PC-9 (cell line): Measurements from ENCODE around the gene NHS. TPM values are rescaled to one million over a fixed set of nuclear protein-coding genes. Genes with fewer than 3 reads are reported as not detected.

Experiments
- BruUV-seq: library from RNA; stranded (reverse); fragments of 400-500 nt; replicated peaks from 2 replicates; lab custom pipeline; 2021; lab: Mats Ljungman, UMichigan
- CTCF ChIA-PET: fragments of 300-600 bp; sonication (Branson Sonifier 250); formaldehyde crosslinking; loops from one replicate; lab custom pipeline; 2022; ENCODE audit warnings: antibody characterized with exemption; lab: Charles Lee
- POLR2A ChIA-PET: fragments of 300-600 bp; sonication (Branson Sonifier 250); formaldehyde crosslinking; loops from one replicate; lab custom pipeline; 2022; ENCODE audit warnings: antibody characterized with exemption; ENCODE audit not compliant: unreplicated experiment; lab: Charles Lee
- DNase-seq, 2 experiments: peaks; one replicate each; pipeline versions ENCODE4 v3.0.0 to v3.0.0-alpha.2; 2015 to 2022; ENCODE audit warnings: mixed read lengths in 1 of 2
- H2AFZ ChIP-seq: fragments of 200-600 bp; sonication (generic); 2 replicates; pipeline ENCODE4 v1.8.1; 2017; ENCODE audit warnings: antibody characterized with exemption
- H3F3A ChIP-seq: fragments of 200-600 bp; sonication (generic); 2 replicates; pipeline ENCODE4 v1.8.1; 2017; ENCODE audit warnings: antibody characterized with exemption, mild to moderate bottlenecking, low read depth; ENCODE audit not compliant: insufficient read depth
- H3K27ac ChIP-seq: fragments of 200-600 bp; sonication (generic); 2 replicates; pipeline ENCODE4 v1.6.1; 2016; ENCODE audit warnings: mixed run types
- H3K27me3 ChIP-seq: fragments of 200-600 bp; sonication (generic); 2 replicates; pipeline ENCODE4 v1.6.1; 2016; ENCODE audit warnings: low read depth, mixed run types; ENCODE audit not compliant: insufficient read depth
- H3K36me3 ChIP-seq: fragments of 200-600 bp; sonication (generic); 2 replicates; pipeline ENCODE4 v1.6.1; 2016; ENCODE audit warnings: low read depth, mixed run types
- H3K4me1 ChIP-seq: fragments of 200-600 bp; sonication (generic); replicated peaks from 2 replicates; pipeline ENCODE4 v1.6.1; 2016; ENCODE audit warnings: mixed run types; ENCODE audit not compliant: insufficient read depth
- H3K4me2 ChIP-seq: fragments of 200-600 bp; sonication (generic); 2 replicates; pipeline ENCODE4 v1.6.1; 2017; ENCODE audit warnings: mixed run types
- H3K4me3 ChIP-seq: fragments of 200-600 bp; sonication (generic); 2 replicates; pipeline ENCODE4 v1.6.1; 2016; ENCODE audit warnings: mixed run types
- H3K79me2 ChIP-seq: fragments of 200-600 bp; sonication (generic); 2 replicates; pipeline ENCODE4 v1.6.1; 2017; ENCODE audit warnings: low read depth, mixed run types
- H3K9me2 ChIP-seq: fragments of 200-600 bp; sonication (generic); 2 replicates; pipeline ENCODE4 v1.8.1; 2017; ENCODE audit warnings: mild to moderate bottlenecking; ENCODE audit not compliant: insufficient read depth
- H3K9me3 ChIP-seq: fragments of 200-600 bp; sonication (generic); 2 replicates; pipeline ENCODE4 v1.8.1; 2016; ENCODE audit warnings: low read depth; ENCODE audit not compliant: insufficient read depth
- H4K20me1 ChIP-seq: fragments of 200-600 bp; sonication (generic); 2 replicates; pipeline ENCODE4 v1.8.1; 2017; ENCODE audit not compliant: insufficient read depth
- EZH2 ChIP-seq: fragments of 200-600 bp; sonication (generic); IDR thresholded peaks from 2 replicates; pipeline ENCODE4 v1.8.0; 2017; ENCODE audit warnings: antibody characterized with exemption, low read depth
- intact Hi-C: fragments of 100-400 bp; cut with micrococcal nuclease; formaldehyde crosslinking; loops from one replicate; pipeline ENCODE4 v1.10.0; 2022; ENCODE audit not compliant: unreplicated experiment
- total RNA-seq: library from RNA; stranded (reverse); gene quantifications from 2 replicates; pipeline ENCODE4 v1.2.3, GENCODE V29; 2021
- TF ChIP-seq, protein P1 (sequence below): fragments of 200-600 bp; sonication (generic); conservative IDR thresholded peaks from 2 replicates; pipeline ENCODE4 v1.6.1; 2017; ENCODE audit warnings: mixed run types, antibody characterized with exemption, mild to moderate bottlenecking, moderate library complexity

Gene NHS
- total RNA-seq, 1 experiment from 2014 or later, result 6.7 TPM

DNA sequence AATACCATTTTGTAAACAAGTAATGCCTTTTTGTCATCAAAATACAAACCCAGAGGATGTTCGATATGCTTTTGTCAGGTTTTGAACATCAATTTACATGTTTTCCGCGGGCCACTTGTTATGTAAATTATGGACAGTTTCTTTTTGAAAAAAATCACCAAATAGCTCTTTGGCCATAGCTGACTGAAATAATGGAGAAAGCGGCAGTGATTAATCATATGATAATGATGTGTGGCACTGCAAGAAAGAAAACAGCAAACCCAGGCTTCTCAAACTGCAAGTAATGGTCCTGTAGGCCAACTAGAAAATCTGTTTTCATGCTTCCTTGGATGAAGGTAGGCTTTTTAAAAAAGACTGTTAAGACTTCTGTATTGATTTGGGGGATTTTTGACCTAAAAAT is 346.7 kb downstream of the NHS start:
- no peaks in the 10 kb centered on the region for H3F3A ChIP-seq
- ChIA-PET POLR2A (no interaction called here), CTCF (no interaction called here)
- no peak overlapping the region for H3K4me3 ChIP-seq
- intact Hi-C loops, result no loop called here
- no peaks in the 10 kb centered on the region for H3K4me1 ChIP-seq
- H3K27ac ChIP-seq, result no peak overlapping the region
- H3K4me2 ChIP-seq, result no peak overlapping the region
- TF ChIP-seq, protein P1, sequence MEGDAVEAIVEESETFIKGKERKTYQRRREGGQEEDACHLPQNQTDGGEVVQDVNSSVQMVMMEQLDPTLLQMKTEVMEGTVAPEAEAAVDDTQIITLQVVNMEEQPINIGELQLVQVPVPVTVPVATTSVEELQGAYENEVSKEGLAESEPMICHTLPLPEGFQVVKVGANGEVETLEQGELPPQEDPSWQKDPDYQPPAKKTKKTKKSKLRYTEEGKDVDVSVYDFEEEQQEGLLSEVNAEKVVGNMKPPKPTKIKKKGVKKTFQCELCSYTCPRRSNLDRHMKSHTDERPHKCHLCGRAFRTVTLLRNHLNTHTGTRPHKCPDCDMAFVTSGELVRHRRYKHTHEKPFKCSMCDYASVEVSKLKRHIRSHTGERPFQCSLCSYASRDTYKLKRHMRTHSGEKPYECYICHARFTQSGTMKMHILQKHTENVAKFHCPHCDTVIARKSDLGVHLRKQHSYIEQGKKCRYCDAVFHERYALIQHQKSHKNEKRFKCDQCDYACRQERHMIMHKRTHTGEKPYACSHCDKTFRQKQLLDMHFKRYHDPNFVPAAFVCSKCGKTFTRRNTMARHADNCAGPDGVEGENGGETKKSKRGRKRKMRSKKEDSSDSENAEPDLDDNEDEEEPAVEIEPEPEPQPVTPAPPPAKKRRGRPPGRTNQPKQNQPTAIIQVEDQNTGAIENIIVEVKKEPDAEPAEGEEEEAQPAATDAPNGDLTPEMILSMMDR, result no peak
- no peak for TF ChIP-seq EZH2
- no peak overlapping the region for H2AFZ ChIP-seq
- DNase-seq, result no peak
- H3K9me3 ChIP-seq, result no peaks in the 10 kb centered on the region
- no peaks in the 10 kb centered on the region for H4K20me1 ChIP-seq
- H3K27me3 ChIP-seq, result no peaks in the 10 kb centered on the region
- H3K36me3 ChIP-seq, result no peaks in the 10 kb centered on the region
- H3K79me2 ChIP-seq, result no peaks in the 10 kb centered on the region
- no TSS peak for BruUV-seq
- no peaks in the 10 kb centered on the region for H3K9me2 ChIP-seq

DNA sequence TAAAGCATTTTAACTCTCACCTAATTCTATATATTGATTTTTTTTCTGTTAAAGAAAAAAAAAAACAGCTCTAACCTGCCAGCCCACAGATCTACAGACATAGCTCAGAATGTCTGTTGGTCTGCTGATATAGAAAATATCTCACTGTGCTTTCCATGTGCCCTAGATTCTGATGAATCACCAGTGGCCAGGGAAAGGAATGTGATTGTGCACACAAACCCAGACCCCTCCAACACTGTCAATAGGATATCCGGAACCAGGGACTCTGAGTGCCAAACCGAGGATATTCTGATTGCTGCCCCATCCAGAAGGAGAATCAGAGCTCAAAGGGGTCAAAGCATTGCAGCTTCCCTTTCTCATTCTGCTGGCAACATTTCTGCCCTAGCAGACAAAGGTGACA is 350.2 kb downstream of the NHS start:
- H3K9me2 ChIP-seq, result no peaks in the 10 kb centered on the region
- no TSS peak for BruUV-seq
- intact Hi-C loops, result no loop called here
- H4K20me1 ChIP-seq, result no peaks in the 10 kb centered on the region
- TF ChIP-seq, protein P1, result no peak
- no peak for TF ChIP-seq EZH2
- CTCF ChIA-PET, result interaction anchor here (0.6 kb wide), 1 partner anchor 886 kb away, joined by 3 read pairs; no protein-coding TSS in a partner anchor
- no peak overlapping the region for H3K4me3 ChIP-seq
- POLR2A ChIA-PET, result no interaction called here
- H3K4me1 ChIP-seq, result no peaks in the 10 kb centered on the region
- no peaks in the 10 kb centered on the region for H3F3A ChIP-seq
- DNase-seq, result no peak
- H3K36me3 ChIP-seq, result no peaks in the 10 kb centered on the region
- no peaks in the 10 kb centered on the region for H3K9me3 ChIP-seq
- H2AFZ ChIP-seq, result no peak overlapping the region
- no peaks in the 10 kb centered on the region for H3K27me3 ChIP-seq
- H3K79me2 ChIP-seq, result no peaks in the 10 kb centered on the region
- H3K27ac ChIP-seq, result no peak overlapping the region
- H3K4me2 ChIP-seq, result no peak overlapping the region

DNA sequence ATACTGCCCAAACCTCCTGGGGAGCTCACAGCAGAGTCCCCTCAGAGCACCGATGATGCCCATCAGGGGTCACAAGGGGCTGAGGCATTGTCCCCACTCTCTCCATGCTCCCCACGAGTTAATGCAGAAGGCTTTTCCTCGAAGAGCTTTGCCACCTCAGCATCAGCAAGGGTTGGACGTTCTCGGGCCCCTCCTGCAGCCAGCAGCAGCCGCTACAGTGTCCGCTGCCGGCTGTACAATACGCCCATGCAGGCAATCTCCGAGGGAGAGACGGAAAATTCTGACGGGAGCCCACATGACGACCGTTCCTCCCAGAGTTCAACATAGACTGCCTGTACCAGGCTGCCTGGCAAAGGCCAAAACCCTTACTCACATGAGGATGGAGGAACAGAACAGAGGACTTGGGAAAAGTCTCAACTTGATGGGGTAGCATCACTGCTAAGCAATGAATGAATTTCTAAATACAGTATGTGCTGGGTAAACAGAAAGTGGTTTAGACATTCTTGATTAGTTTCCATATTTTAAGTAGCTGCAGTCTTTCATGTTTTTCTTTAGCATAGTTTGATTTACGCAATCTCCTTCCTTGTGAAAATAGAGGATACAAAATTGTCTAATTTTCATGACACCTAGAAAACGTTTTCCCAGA is 357.3 kb downstream of the NHS start:
- TF ChIP-seq, protein P1, result no peak
- intact Hi-C loops, result no loop called here
- POLR2A ChIA-PET, result no interaction called here
- Histone ChIP-seq H3K27ac (no peak overlapping the region), H2AFZ (no peak overlapping the region), H3F3A (no peaks in the 10 kb centered on the region; the same call in 1 of the 2 replicates), H3K36me3 (no peaks in the 10 kb centered on the region), H3K4me2 (no peak overlapping the region), H3K4me3 (no peak overlapping the region), H3K4me1 (no peaks in the 10 kb centered on the region), H3K79me2 (no peaks in the 10 kb centered on the region), H3K9me3 (no peaks in the 10 kb centered on the region), H3K9me2 (no peaks in the 10 kb centered on the region), H3K27me3 (no peaks in the 10 kb centered on the region), H4K20me1 (no peaks in the 10 kb centered on the region)
- BruUV-seq, result no TSS peak
- no peak for DNase-seq
- CTCF ChIA-PET, result no interaction called here
